ENCODE results near the gene USP24. TPM values are rescaled to one million over a fixed set of nuclear protein-coding genes. Genes with fewer than 3 reads are reported as not detected.

Gene USP24
- polyA plus RNA-seq, 1 of the 3 experiments (the other 2 are of a cell fraction), result 8.1 TPM

DNA sequence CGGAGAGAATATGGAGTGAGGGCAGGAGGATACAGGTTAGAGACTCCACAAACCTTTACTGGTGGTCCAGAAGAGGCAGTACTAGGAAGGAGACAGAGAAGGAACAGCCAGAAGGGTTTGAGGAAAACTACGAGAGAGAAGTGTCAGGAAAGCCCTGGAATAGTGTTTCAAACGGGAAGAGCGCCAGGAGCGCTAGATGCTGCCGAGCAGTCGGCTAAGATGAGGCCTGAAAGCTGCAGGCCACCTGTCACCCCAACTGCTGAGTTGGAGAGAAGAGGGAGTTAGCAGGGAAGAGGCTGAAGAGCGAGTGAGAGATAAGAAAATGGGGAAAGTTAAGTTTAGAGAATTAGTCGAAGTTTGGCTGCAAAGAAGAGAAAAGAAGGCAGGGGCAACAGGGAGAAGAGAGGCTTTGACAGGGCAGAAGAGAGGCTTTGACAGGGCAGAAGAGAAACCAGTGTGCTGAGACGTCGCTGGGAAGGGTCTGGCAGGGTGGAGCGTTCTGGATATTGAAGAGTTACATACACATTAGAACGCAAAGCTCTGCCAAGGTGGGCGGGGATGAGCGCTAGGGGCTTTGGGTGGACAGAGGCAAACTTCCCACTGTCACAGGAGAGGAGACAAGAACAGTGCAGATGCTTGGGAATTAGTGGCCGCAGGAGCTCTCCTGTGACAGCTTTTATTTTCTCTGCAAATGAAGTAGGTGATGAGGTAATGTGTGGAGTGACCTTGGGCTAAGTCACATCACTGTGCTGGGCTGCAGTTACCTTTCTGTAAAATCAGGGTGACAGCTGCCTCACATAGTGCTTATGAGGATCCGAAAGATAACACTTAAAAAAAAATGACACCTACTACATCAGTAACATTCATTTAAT is 144.6 kb downstream of the USP24 start:
- CTCF ChIA-PET, result interaction anchor here (0.5 to 2.1 kb wide), 14 partner anchors 10 to 1692 kb away, joined by 3 to 15 read pairs (median 4); no protein-coding TSS in a partner anchor
- POLR2A ChIA-PET, result no interaction called here
- peaks cover 61 to 85% of the 10 kb centered on the region in 2 experiments for H3K36me3 ChIP-seq (replicated peaks in 1 of 2; ENCODE audit: control insufficient read depth in 1 of 2, insufficient read depth in 2 of 2, low read length in 1 of 2)
- H3F3A ChIP-seq (replicated peaks; ENCODE audit: insufficient read depth), result peaks cover 6% of the 10 kb centered on the region
- no peaks in the 10 kb centered on the region for H4K20me1 ChIP-seq (ENCODE audit: insufficient read depth)
- H3K27me3 ChIP-seq (ENCODE audit: insufficient read depth), result no peaks in the 10 kb centered on the region
- H3K4me2 ChIP-seq, result no peak overlapping the region
- no peak for DNase-seq
- TF ChIP-seq FOXM1 (IDR thresholded peaks at IDR 0.05; ENCODE audit: low read depth) (no peak), MXI1 (IDR thresholded peaks at IDR 0.05; ENCODE audit: low read depth, low read length) (no peak), EZH2phosphoT487 (IDR thresholded peaks at IDR 0.05; ENCODE audit: borderline replicate concordance, low read depth) (no peak), RFX5 (IDR thresholded peaks at IDR 0.05; ENCODE audit: low read length) (no peak), GATA2 (CRISPR knock-in tag; IDR thresholded peaks at IDR 0.05) (no peak), RXRA (IDR thresholded peaks at IDR 0.05; ENCODE audit: borderline replicate concordance, low read depth) (no peak), SMC3 (IDR thresholded peaks at IDR 0.05; ENCODE audit: low read depth, low read length) (no peak), REST (IDR thresholded peaks at IDR 0.05; ENCODE audit: low read depth, low read length) (no peak), TEAD4 (IDR thresholded peaks at IDR 0.05; ENCODE audit: borderline replicate concordance, insufficient read depth) (no peak), YY1 (IDR thresholded peaks at IDR 0.05; ENCODE audit: low read depth) (no peak), CTCF (IDR thresholded peaks at IDR 0.05) (no peak), SIN3A (IDR thresholded peaks at IDR 0.05; ENCODE audit: borderline replicate concordance, low read depth, low read length) (no peak), TAF1 (IDR thresholded peaks at IDR 0.05; ENCODE audit: borderline replicate concordance, low read depth, low read length) (no peak), FOXJ3 (CRISPR knock-in tag; IDR thresholded peaks at IDR 0.05) (no peak)
- TF ChIP-seq, protein P1, sequence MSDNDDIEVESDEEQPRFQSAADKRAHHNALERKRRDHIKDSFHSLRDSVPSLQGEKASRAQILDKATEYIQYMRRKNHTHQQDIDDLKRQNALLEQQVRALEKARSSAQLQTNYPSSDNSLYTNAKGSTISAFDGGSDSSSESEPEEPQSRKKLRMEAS (IDR thresholded peaks at IDR 0.05; ENCODE audit: low read depth), result no peak
- TF ChIP-seq, protein P2, sequence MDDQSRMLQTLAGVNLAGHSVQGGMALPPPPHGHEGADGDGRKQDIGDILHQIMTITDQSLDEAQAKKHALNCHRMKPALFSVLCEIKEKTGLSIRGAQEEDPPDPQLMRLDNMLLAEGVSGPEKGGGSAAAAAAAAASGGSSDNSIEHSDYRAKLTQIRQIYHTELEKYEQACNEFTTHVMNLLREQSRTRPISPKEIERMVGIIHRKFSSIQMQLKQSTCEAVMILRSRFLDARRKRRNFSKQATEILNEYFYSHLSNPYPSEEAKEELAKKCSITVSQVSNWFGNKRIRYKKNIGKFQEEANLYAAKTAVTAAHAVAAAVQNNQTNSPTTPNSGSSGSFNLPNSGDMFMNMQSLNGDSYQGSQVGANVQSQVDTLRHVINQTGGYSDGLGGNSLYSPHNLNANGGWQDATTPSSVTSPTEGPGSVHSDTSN (IDR thresholded peaks at IDR 0.05), result no peak
- no peak overlapping the region for H2AFZ ChIP-seq (ENCODE audit: low read depth)
- 95% methylated on average over 17 of the region's 17 CpGs for WGBS (ENCODE audit: low lambda C conversion rate)
- H3K4me1 ChIP-seq (ENCODE audit: control insufficient read depth in 1 of 2, insufficient read depth in 2 of 2, low read depth in 1 of 2, low read length in 1 of 2), result peaks cover 0 to 13% of the 10 kb centered on the region in 2 experiments; a peak in 1 of 4 replicates
- H3K79me2 ChIP-seq (ENCODE audit: insufficient read depth), result no peaks in the 10 kb centered on the region
- H3K9me3 ChIP-seq, result no peaks in the 10 kb centered on the region
- no peak overlapping the region for H3K9ac ChIP-seq
- H3K4me3 ChIP-seq (ENCODE audit: low read depth in 2 of 2, low read length in 1 of 2), result no peak overlapping the region
- H3K27ac ChIP-seq (ENCODE audit: low read depth in 2 of 2, low read length in 1 of 2), result no peak overlapping the region
- no peaks in the 10 kb centered on the region for H3K9me2 ChIP-seq
